Fibroblast of peridontal ligament (primary cell): Measurements from ENCODE around the gene OR10A5.
"Not testable (repeated sequence)": the region's sequence is repeated elsewhere in the genome, so short reads cannot be mapped to it uniquely, and the experiment has no call there.

ENCODE experiments used
- DNase-seq: peaks from one replicate; pipeline ENCODE4 v3.0.0-alpha.2; 2010; ENCODE audit errors: extremely low read depth

Gene OR10A5

GRCh38 chr11:6845383-6845782 lies at the start of gene OR10A5:
Gene OR10A5 (plus strand): TSS chr11:6845683. CDS start chr11:6845683, 0 bp downstream.
- DNase-seq, result no peak

- peak; percentile 8 for DNase-seq
These were observed 46.1 kb upstream of the OR10A5 start, which contains the start of gene OR6A2 for GRCh38 chr11:6799402-6799801. Gene OR6A2 (minus strand): TSS chr11:6799689. CDS start chr11:6795708, 3,981 bp downstream.

GRCh38 chr11:6801075-6801474 lies 44.4 kb upstream of the OR10A5 start:
- not testable (repeated sequence) for DNase-seq

GRCh38 chr11:6812390-6813005 lies 33.0 kb upstream of the OR10A5 start:
- DNase-seq, result peak; percentile 54

GRCh38 chr11:6813656-6814055 lies 31.8 kb upstream of the OR10A5 start:
- DNase-seq, result no peak

- no peak for DNase-seq
These were observed 27.8 kb upstream of the OR10A5 start for GRCh38 chr11:6817694-6818093.

- no peak for DNase-seq
These were observed 26.5 kb upstream of the OR10A5 start for GRCh38 chr11:6818967-6819366.

- no peak for DNase-seq
These were observed 21.2 kb upstream of the OR10A5 start for GRCh38 chr11:6824136-6824823.

- no peak for DNase-seq
These were observed 20.2 kb upstream of the OR10A5 start for GRCh38 chr11:6825231-6825744.

GRCh38 chr11:6828103-6828502 lies 17.4 kb upstream of the OR10A5 start:
- DNase-seq, result no peak

- no peak for DNase-seq
These were observed 12.1 kb upstream of the OR10A5 start for GRCh38 chr11:6833356-6833755.

- DNase-seq, result no peak
These were observed 11.5 kb upstream of the OR10A5 start for GRCh38 chr11:6834021-6834420.

GRCh38 chr11:6841694-6842093 lies 3.8 kb upstream of the OR10A5 start:
- no peak for DNase-seq

GRCh38 chr11:6843670-6844069 lies 1.8 kb upstream of the OR10A5 start:
- DNase-seq, result no peak

- DNase-seq, result no peak
These were observed 1.1 kb upstream of the OR10A5 start for GRCh38 chr11:6844356-6844755.

GRCh38 chr11:6850526-6850925 lies 5.0 kb downstream of the OR10A5 start:
- no peak for DNase-seq

GRCh38 chr11:6854801-6855200 lies 9.3 kb downstream of the OR10A5 start:
- DNase-seq, result not testable (repeated sequence)

- peak; percentile 28 for DNase-seq
These were observed 10.6 kb downstream of the OR10A5 start for GRCh38 chr11:6855971-6856541.

GRCh38 chr11:6856871-6857270 lies 11.4 kb downstream of the OR10A5 start:
- peak; percentile 31 for DNase-seq

GRCh38 chr11:6862961-6863360 lies 17.5 kb downstream of the OR10A5 start, which contains the start of gene OR10A2:
Gene OR10A2 (plus strand): TSS chr11:6863057. CDS start chr11:6869755, 6,698 bp downstream.
- peak; percentile 16 for DNase-seq

GRCh38 chr11:6864438-6864837 lies 19.0 kb downstream of the OR10A5 start:
- DNase-seq, result peak; percentile 47

- no peak for DNase-seq
These were observed 25.8 kb downstream of the OR10A5 start for GRCh38 chr11:6871278-6871677.

- no peak for DNase-seq
These were observed 30.3 kb downstream of the OR10A5 start for GRCh38 chr11:6875761-6876160.
